Measurements from ENCODE around the gene CFAP68.

DNA sequence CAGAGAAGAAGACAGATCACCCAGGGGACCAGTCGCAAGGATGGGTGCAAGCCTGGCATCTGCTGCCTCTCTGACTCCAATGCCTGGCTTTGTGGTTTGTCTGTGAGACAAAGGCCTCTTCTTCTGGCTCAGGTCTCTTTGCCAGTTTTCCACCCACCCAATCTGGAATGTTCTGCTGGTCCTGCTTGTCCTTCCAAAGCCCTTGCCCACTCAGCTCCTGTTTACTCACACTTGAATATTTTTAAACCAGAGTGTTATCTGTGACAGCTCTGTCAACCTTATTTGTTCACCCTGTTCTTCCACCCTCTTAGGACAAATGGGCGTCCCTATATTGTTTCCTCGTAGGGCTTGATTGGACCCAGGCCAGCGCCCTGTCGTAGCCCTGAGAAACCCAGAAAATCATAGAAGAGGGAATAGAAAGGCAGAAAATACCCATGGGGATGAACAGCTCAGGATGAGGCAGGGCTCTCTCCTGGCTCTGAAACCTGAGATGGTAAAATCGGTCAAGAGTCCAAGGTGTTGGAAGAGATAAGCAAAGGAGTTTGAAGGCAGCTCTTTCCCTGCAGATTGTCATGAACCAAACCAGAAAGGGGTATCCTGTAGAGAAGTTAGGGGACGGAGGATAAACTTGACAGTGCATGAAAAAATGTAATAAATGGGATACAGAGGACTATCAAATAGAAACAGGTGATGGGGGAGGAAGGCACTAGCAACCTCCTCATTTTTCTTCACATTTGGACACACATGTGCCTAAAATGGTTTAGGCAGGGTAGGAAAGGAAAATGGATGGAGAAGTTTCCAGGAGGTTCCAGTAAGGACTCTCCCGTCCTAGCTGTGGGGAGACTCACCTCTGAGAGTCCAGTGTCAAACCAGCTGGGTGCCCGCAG lies 31.6 kb downstream of the CFAP68 start:
- TF ChIP-seq, protein P1, sequence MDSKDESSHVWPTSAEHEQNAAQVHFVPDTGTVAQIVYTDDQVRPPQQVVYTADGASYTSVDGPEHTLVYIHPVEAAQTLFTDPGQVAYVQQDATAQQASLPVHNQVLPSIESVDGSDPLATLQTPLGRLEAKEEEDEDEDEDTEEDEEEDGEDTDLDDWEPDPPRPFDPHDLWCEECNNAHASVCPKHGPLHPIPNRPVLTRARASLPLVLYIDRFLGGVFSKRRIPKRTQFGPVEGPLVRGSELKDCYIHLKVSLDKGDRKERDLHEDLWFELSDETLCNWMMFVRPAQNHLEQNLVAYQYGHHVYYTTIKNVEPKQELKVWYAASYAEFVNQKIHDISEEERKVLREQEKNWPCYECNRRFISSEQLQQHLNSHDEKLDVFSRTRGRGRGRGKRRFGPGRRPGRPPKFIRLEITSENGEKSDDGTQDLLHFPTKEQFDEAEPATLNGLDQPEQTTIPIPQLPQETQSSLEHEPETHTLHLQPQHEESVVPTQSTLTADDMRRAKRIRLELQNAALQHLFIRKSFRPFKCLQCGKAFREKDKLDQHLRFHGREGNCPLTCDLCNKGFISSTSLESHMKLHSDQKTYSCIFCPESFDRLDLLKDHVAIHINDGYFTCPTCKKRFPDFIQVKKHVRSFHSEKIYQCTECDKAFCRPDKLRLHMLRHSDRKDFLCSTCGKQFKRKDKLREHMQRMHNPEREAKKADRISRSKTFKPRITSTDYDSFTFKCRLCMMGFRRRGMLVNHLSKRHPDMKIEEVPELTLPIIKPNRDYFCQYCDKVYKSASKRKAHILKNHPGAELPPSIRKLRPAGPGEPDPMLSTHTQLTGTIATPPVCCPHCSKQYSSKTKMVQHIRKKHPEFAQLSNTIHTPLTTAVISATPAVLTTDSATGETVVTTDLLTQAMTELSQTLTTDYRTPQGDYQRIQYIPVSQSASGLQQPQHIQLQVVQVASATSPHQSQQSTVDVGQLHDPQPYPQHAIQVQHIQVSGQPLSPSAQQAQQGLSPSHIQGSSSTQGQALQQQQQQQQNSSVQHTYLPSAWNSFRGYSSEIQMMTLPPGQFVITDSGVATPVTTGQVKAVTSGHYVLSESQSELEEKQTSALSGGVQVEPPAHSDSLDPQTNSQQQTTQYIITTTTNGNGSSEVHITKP (tag by site-specific recombination; IDR thresholded peaks at IDR 0.05) = no peak
- TF ChIP-seq HOXA7 (CRISPR knock-in tag; IDR thresholded peaks at IDR 0.05; ENCODE audit: borderline replicate concordance) = no peak
- TF ChIP-seq, protein P2, sequence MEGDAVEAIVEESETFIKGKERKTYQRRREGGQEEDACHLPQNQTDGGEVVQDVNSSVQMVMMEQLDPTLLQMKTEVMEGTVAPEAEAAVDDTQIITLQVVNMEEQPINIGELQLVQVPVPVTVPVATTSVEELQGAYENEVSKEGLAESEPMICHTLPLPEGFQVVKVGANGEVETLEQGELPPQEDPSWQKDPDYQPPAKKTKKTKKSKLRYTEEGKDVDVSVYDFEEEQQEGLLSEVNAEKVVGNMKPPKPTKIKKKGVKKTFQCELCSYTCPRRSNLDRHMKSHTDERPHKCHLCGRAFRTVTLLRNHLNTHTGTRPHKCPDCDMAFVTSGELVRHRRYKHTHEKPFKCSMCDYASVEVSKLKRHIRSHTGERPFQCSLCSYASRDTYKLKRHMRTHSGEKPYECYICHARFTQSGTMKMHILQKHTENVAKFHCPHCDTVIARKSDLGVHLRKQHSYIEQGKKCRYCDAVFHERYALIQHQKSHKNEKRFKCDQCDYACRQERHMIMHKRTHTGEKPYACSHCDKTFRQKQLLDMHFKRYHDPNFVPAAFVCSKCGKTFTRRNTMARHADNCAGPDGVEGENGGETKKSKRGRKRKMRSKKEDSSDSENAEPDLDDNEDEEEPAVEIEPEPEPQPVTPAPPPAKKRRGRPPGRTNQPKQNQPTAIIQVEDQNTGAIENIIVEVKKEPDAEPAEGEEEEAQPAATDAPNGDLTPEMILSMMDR (tag by site-specific recombination; IDR thresholded peaks at IDR 0.05) = no peak
- TF ChIP-seq, protein P3, sequence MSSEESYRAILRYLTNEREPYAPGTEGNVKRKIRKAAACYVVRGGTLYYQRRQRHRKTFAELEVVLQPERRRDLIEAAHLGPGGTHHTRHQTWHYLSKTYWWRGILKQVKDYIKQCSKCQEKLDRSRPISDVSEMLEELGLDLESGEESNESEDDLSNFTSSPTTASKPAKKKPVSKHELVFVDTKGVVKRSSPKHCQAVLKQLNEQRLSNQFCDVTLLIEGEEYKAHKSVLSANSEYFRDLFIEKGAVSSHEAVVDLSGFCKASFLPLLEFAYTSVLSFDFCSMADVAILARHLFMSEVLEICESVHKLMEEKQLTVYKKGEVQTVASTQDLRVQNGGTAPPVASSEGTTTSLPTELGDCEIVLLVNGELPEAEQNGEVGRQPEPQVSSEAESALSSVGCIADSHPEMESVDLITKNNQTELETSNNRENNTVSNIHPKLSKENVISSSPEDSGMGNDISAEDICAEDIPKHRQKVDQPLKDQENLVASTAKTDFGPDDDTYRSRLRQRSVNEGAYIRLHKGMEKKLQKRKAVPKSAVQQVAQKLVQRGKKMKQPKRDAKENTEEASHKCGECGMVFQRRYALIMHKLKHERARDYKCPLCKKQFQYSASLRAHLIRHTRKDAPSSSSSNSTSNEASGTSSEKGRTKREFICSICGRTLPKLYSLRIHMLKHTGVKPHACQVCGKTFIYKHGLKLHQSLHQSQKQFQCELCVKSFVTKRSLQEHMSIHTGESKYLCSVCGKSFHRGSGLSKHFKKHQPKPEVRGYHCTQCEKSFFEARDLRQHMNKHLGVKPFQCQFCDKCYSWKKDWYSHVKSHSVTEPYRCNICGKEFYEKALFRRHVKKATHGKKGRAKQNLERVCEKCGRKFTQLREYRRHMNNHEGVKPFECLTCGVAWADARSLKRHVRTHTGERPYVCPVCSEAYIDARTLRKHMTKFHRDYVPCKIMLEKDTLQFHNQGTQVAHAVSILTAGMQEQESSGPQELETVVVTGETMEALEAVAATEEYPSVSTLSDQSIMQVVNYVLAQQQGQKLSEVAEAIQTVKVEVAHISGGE (tag by site-specific recombination; conservative IDR thresholded peaks at IDR 0.05; ENCODE audit: low read depth) = no peak
- TF ChIP-seq ZNF274 (IDR thresholded peaks at IDR 0.05; ENCODE audit: low read length) = no peak
- TF ChIP-seq ZNF274 (tag by site-specific recombination; IDR thresholded peaks at IDR 0.05; ENCODE audit: borderline replicate concordance) = no peak
- TF ChIP-seq, protein P4, sequence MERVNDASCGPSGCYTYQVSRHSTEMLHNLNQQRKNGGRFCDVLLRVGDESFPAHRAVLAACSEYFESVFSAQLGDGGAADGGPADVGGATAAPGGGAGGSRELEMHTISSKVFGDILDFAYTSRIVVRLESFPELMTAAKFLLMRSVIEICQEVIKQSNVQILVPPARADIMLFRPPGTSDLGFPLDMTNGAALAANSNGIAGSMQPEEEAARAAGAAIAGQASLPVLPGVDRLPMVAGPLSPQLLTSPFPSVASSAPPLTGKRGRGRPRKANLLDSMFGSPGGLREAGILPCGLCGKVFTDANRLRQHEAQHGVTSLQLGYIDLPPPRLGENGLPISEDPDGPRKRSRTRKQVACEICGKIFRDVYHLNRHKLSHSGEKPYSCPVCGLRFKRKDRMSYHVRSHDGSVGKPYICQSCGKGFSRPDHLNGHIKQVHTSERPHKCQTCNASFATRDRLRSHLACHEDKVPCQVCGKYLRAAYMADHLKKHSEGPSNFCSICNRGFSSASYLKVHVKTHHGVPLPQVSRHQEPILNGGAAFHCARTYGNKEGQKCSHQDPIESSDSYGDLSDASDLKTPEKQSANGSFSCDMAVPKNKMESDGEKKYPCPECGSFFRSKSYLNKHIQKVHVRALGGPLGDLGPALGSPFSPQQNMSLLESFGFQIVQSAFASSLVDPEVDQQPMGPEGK (tag by site-specific recombination; IDR thresholded peaks at IDR 0.05) = no peak
- TF ChIP-seq ZNF416 (tag by site-specific recombination; IDR thresholded peaks at IDR 0.05) = no peak
- TF ChIP-seq, protein P5, sequence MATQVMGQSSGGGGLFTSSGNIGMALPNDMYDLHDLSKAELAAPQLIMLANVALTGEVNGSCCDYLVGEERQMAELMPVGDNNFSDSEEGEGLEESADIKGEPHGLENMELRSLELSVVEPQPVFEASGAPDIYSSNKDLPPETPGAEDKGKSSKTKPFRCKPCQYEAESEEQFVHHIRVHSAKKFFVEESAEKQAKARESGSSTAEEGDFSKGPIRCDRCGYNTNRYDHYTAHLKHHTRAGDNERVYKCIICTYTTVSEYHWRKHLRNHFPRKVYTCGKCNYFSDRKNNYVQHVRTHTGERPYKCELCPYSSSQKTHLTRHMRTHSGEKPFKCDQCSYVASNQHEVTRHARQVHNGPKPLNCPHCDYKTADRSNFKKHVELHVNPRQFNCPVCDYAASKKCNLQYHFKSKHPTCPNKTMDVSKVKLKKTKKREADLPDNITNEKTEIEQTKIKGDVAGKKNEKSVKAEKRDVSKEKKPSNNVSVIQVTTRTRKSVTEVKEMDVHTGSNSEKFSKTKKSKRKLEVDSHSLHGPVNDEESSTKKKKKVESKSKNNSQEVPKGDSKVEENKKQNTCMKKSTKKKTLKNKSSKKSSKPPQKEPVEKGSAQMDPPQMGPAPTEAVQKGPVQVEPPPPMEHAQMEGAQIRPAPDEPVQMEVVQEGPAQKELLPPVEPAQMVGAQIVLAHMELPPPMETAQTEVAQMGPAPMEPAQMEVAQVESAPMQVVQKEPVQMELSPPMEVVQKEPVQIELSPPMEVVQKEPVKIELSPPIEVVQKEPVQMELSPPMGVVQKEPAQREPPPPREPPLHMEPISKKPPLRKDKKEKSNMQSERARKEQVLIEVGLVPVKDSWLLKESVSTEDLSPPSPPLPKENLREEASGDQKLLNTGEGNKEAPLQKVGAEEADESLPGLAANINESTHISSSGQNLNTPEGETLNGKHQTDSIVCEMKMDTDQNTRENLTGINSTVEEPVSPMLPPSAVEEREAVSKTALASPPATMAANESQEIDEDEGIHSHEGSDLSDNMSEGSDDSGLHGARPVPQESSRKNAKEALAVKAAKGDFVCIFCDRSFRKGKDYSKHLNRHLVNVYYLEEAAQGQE (tag by site-specific recombination; IDR thresholded peaks at IDR 0.05) = no peak
